ENCODE results near the gene C11orf97. TPM values are rescaled to one million over a fixed set of nuclear protein-coding genes. Genes with fewer than 3 reads are reported as not detected.

Gene C11orf97
- total RNA-seq, 1 donor from 2014 or later, result 0.35 TPM

- ATAC-seq (no peak), DNase-seq (ENCODE audit: low spot score) (no peak)
Observed at GRCh38 chr11:94524341-94524740, 12.1 kb downstream of the C11orf97 start.

- DNase-seq (ENCODE audit: low spot score), result no peak
- ATAC-seq, result no peak
Observed at GRCh38 chr11:94525546-94526324, 13.5 kb downstream of the C11orf97 start.

GRCh38 chr11:94526645-94527438 lies 14.6 kb downstream of the C11orf97 start:
- no peak for ATAC-seq
- DNase-seq (ENCODE audit: low spot score), result no peak

- DNase-seq (ENCODE audit: low spot score) (no peak), ATAC-seq (no peak)
Observed at GRCh38 chr11:94528551-94528950, 16.3 kb downstream of the C11orf97 start.

GRCh38 chr11:94532211-94532610 lies 19.9 kb downstream of the C11orf97 start:
- ATAC-seq (no peak), DNase-seq (ENCODE audit: low spot score) (no peak)

GRCh38 chr11:94533206-94533605 lies 20.9 kb downstream of the C11orf97 start:
- ATAC-seq (no peak), DNase-seq (ENCODE audit: low spot score) (no peak)

- DNase-seq (ENCODE audit: low spot score) (no peak), ATAC-seq (no peak)
Observed at GRCh38 chr11:94533696-94534630, 21.7 kb downstream of the C11orf97 start.

GRCh38 chr11:94536386-94536785 lies 24.1 kb downstream of the C11orf97 start:
- no peak for DNase-seq (ENCODE audit: low spot score)
- ATAC-seq, result no peak

- no peak for DNase-seq (ENCODE audit: low spot score)
- ATAC-seq, result no peak
Observed at GRCh38 chr11:94537031-94537600, 24.9 kb downstream of the C11orf97 start.

GRCh38 chr11:94539420-94539819 lies 27.2 kb downstream of the C11orf97 start:
- no peak for DNase-seq (ENCODE audit: low spot score)
- ATAC-seq, result no peak

- peak; percentile 95 for ATAC-seq
- peak; percentile 89 for DNase-seq (ENCODE audit: low spot score)
Observed at GRCh38 chr11:94543695-94544645, 31.7 kb downstream of the C11orf97 start, which contains the start of gene FUT4. TSS of gene FUT4 (plus strand) at chr11:94543921. CDS start at chr11:94544134, 213 bp downstream.

GRCh38 chr11:94544646-94545263 lies 32.5 kb downstream of the C11orf97 start:
- DNase-seq (ENCODE audit: low spot score), result peak; percentile 49
- no peak for ATAC-seq

- ATAC-seq, result no peak
- peak; percentile 53 for DNase-seq (ENCODE audit: low spot score)
Observed at GRCh38 chr11:94545264-94546161, 33.3 kb downstream of the C11orf97 start.

GRCh38 chr11:94546162-94546470 lies 33.9 kb downstream of the C11orf97 start:
- ATAC-seq, result no peak
- DNase-seq (ENCODE audit: low spot score), result no peak

- no peak for ATAC-seq
- DNase-seq (ENCODE audit: low spot score), result no peak
Observed at GRCh38 chr11:94546886-94547285, 34.6 kb downstream of the C11orf97 start.

- ATAC-seq (no peak), DNase-seq (ENCODE audit: low spot score) (no peak)
Observed at GRCh38 chr11:94549146-94549545, 36.9 kb downstream of the C11orf97 start.

GRCh38 chr11:94550513-94550912 lies 38.3 kb downstream of the C11orf97 start:
- DNase-seq (ENCODE audit: low spot score) (no peak), ATAC-seq (no peak)

GRCh38 chr11:94553938-94554337 lies 41.7 kb downstream of the C11orf97 start:
- DNase-seq (ENCODE audit: low spot score) (no peak), ATAC-seq (no peak)
